NCI-H510A treated with DMSO at 0.1 percent for 48 hours (cell line): ENCODE results near the gene ACOT11.

Experiments
- DNase-seq: peaks from one replicate; lab custom pipeline; 2025; lab: John Stamatoyannopoulos, UW

ACOT11 gene

DNA sequence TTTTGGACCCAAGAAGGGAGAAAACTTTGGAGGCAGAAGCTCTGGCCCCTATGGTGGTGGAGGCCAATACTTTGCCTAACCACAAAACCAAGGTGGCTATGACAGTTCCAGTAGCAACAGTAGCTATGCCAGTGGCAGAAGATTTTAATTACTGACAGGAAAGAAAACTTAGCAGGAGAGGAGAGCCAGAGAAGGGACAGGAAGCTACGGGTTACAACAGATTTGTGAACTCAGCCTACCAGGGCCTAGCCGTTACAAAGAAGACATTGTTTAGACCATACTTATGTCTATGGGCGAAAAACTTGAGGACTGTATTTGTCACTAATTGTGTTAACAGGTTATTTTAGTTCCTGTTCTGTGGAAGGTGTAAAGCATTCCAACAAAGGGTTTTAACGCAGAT is 10.4 kb upstream of the ACOT11 start:
- no peak for DNase-seq

DNA sequence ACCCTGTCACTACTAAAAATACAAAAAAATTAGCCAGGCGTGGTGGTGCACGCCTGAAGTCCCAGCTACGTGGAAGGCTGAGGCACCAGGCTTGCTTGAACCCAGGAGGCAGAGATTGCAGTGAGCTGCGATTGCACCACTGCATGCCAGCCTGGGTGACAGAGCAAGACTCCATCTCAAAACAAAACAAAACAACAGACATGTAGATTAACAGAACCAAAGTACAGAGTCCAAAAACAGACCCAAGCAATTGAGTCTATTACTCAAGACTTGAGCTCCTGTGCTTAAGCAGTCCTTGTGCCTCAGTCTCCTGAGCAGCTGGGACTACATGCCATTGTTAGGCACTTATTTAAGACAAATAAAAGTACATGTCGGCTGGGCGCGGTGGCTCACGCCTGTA is 9.5 kb upstream of the ACOT11 start:
- no peak for DNase-seq

DNA sequence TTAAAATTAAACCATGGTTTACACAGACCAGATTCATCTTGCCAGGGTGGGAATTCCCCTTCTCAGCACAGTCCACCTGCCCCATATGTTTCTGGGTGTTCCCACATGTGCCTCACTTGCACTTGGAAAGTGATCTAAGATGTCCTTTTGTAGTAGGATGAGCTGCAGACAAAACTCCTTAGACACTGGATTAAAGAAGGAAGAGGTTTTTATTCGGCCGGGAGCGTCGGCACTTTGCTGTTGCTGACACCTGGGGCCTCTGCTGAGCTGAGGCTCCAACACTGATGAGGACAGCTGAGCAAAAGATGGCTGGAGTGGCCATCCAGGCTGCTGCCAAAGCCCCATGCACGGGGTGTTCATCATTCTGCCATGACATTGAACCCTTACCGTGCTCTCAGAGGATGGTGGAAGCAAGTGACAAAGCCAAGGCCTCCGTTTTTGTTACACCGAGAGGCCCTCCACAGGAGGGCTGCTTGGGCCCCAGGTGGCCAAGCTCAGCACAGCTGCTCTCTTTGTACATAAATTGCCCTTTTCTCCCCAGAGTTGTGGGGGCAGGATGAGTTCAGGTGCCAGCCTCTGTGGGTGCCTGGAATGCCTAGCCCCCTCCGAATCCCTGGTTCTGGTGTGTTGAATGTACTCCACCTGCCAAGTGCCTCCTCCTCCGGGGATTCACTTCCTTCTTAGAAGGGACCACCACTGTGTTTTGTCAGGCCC is 7.3 kb upstream of the ACOT11 start:
- no peak for DNase-seq

DNA sequence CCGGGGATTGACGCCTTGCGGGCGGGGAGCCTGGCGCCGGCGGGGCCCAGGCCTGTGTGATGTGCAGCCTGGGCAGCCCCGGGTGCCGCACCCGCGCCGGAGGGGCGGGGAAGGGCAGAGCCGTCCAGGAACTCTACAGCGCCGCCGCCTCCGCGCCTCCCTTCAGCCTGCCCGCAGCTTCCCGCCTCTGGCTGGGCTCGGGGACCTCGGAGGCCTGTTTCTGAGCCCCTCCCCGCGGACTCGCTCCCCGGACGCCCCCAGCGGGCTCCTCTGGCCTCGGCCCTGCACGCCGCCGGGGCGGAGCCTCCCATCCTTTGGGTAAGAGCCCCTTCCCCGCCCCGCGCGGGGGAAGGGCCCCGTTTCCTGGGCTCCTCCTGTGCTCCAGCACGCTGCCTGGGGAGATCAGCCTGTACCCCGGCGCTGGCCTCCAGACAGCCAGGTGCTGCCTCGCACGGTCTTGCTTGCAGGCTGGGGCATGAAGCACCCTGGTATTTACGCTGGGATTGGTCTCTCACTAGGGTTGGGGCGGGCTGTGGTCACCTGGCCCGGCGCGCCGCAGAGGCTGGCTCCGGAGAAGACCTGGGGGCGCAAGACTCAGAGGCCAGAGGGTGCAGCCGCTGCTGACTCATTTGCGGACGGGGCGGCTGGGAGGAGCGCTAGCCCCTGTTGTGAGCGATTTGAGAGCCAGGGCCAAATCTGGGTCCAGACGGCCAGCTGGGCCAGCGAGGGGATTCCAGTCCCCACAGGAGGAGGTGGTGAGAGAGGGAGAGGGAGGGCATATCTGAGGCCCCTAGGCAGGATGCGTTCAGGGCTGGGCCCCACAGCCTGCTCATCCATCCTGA is 5.7 kb upstream of the ACOT11 start:
- peak; percentile 90 for DNase-seq

DNA sequence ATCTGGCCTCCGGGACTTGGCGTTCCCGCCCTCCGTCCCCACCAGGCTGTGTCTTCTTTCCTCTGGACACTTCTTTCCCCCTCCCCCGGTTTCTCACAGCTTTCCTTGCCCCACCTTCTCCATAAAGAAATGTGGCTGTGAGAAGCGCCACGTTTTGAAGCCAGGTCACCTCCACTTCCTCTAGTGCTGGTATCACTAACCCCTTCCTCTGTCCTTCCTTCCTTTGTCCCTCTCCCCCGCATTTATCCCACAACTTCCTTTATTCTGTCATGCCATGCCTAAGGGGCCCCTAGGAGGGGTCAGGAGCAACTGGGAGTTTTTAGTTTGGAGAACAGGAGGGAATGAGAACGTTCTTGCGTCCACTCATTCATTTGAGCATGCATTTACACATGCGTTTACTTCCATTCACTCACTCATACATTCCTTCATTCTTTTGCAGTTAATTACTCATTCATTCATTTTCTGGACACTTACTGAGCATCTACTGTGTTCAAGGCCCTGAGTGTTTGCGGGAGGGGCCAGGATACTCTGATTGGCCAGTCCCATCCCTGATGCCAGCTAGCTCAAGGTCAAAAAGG is 5.0 kb upstream of the ACOT11 start:
- DNase-seq, result no peak

DNA sequence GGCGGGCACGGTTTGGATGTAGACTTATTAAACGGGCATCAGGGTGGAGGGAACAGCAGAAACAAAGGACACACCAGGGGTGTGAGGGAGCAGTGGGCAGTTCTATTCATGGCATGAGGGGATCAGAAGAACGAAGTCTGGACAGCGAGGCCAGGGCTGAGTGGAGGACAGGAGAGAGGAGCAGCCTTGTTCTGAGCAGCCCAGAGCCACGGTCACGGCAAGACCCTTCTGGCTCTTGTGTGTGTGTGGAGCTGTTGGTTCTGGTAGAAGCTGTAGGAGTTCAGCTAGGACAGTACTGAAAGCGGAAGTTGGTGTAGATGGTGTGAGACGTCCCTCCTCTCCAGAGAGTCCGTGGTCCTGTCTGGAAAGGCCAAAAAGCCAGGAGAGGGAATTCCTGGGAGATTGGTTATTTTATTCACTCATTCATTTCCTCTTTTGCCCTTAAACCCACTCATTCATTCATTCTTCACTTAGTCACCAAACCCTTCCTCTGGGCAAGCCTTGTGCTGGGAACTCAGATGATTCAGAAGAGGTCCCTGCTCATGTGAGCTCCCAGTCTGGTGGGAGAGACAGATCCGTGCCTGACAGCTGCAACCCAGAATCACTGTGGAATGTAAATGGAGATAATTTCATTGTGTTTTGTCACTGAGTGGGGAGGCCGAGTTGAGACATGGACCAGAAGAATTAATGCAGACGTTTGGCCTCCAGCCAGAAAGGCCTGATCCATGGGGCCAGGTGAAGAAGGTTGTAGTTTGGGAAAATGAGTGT is 4.1 kb upstream of the ACOT11 start:
- DNase-seq, result no peak

DNA sequence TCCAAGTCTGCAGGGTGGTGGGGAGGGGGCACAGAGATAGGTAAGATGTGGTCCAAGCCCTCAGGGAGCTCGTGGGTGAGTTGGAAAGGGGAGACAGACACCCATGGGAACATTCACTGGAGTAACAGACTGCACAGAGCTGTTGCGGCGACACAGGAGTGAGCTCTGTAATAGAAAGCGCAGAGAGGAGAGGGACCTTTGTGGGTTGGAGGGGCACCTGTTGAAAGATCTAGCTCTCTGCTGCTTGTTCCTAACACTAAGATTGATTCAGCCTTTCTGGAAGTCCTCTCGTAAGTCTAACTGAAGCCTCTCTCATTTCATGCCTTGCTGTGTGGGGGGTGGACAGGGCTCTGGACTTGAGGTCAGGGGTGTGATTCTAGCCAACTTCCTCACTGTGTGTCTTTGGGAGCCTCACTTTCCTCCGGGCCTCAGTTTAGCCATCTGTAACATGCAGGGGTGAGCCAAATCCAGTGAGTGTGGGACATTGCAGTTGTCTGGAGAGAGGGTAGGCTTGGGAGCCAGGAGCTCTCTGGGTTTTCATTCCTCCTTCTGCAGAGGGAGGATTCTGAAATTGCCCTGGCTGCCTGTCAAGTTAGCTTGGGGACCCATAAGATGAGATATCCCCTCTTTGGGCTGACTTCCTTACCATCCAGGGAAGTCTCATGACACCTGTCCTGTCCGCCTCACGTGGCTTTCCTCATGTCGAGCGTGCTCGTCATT is 2.0 kb upstream of the ACOT11 start:
- DNase-seq, result no peak

DNA sequence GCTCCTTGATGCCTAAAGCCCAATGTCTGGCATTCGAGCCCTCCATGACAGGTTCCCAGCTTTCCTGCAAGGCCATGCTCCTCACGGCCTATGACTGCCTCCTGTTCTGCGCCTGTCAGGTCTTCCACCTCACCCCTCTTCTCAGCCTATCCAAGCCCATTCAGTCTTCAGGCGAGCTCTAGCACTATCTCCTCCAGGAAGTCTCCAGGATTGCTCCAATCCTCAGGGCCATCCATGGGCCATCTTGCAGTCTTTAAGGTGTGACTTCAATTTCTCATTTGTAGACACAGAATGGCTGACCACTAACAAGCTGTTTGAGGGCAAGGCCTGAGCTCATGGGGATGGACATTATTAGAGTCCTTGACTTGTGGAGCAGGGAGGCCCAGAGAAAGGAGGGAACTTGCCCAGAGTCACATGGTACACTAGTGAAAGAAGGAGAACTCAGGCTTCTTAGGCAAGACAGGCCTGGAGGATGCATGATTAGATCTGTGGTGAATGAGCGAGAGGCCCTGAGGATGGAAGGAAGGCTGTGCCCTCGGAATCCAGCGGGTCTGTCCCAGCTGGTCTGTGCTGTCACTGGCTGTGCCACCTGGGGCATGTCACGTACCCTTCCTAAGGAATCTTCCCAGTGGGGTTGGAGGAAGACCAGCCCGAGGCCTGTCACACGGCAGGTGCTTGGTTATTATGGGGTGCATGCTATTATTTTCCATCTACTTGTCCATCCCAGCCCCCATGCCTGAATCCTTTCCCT is 1.2 kb upstream of the ACOT11 start:
- DNase-seq, result no peak

DNA sequence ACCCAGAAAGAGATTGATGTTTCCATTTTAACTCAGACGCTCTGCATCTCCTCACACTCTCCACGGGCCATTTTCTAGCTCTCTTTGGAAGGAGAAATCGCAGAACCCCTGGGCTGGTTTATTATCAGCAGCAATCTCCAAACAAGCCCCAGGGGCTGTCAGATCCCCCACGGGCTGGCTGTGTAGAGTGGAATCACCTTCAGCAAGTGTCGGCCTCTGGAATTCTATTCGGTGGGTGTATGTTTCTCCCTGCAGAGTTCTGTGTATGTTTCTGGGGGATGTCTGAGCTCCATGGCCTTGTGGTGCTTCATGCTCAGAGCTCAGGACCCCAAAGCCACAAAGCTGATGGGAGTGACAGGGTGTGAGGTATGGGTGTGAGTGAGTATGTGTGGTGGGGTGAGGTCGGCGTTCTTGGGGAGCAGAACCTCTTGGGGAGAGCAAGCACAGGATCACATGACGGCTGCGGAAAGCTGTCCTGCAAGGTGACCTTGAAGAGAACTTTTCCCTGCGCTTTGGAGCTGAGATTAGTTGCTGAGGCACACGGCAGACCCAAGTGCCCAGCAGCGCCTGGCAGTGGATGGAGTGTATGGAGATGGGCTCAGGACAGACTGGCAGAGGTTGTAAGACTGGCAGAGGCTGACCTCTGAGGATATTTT is 489 bp downstream of the ACOT11 start:
- DNase-seq, result no peak

DNA sequence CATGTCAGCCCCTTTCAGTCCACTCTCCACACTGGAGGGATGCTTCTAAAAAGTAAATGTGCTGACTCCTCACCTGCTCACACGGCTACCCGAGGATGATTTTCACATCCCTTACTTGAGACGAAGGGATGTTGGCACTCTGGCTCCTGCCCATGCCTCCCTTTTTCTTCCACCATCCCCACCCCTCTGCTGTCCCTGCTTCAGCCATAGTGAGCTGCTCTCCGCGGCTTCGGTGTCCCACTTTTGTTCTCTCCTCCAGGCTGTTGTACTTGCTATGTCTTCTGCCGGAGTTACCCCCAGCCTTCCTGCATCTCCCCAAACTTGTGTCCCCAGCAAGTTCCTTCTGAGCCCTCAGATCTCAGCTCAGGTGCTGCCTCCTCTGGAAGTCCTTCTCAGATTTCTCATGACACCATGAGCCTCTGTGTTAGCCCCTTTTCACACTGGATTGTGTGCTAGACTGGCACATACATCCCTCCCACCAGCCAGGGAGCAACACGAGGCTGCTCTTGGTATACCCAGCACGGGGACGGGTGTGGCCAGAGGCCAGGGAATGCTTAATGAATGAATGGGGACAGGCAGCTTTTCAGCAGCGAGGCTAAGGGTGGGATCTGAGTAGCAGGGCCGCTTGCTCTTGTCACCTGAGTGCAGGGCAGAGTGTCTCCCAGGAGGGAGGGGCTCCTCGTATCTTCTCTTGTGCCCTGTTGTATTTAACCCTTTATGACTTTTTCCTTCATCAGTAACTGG is 1.3 kb downstream of the ACOT11 start:
- DNase-seq, result no peak

DNA sequence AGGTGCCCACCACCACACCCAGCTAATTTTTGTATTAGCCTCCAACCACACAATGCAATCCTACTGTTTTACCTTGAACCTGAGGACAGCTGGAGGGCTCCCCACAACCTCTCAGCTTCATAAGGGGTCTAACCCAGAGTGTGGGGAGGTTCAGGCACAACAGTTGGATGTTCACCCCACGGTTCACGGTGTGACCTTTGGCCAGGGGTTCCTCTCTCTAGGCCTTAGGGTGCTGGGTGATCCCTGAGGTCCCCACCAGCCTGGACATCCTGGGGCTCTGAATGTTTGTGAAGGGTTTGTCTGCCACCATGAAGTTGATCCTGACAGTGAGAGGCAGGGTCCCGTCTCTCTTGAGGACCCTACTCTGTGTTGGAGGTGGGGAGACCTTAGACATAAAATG is 3.9 kb downstream of the ACOT11 start:
- no peak for DNase-seq

DNA sequence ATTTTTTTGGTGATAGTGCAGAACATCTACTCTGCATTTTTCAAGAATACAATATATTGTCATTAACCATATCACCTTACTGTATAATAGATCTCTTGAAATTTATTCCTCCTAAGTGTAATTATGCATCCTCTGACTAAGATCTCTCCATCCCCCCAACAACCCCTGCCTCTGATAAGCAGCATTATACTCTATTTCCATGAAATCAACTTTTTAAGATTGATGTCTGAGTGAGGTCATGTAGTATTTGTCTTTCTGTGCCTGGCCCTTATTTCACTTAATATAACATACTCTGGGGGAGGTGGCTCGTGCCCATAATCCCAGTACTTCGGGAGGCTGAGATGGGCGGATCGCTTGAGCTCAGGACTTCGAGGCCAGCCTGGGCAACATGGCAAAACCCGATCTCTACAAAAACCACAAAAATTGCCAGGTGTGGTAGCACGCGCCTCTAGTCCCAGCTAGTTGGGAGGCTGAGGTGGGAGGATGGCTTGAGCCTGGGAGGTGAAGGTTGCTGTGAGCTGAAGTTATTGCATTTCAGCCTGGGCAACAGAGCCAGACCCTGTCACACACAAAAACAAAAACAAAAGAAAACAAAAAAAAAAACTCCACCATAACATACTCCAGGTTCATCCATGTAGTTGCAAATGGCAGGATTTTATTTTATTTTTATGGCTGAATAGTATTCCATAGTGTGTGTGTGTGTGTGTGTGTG is 5.7 kb downstream of the ACOT11 start:
- DNase-seq, result no peak

DNA sequence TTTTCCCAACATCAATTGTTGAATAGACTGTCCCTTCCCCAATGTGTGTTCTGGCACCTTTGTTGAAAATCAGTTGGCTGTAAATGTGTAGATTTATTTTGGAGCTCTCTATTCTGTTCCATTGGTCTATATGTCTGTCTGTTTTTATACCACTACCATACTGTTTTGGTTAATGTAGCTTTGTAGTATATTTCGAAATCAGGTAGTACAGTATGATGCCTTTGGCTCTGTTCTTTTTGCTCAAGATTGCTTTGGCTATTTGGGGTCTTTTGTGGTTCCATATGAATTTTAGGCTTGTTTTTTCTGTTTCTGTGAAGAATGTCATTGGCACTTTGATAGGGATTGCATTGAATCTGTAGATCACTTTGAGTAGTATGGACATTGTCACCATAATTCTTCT is 8.1 kb downstream of the ACOT11 start:
- DNase-seq, result no peak

DNA sequence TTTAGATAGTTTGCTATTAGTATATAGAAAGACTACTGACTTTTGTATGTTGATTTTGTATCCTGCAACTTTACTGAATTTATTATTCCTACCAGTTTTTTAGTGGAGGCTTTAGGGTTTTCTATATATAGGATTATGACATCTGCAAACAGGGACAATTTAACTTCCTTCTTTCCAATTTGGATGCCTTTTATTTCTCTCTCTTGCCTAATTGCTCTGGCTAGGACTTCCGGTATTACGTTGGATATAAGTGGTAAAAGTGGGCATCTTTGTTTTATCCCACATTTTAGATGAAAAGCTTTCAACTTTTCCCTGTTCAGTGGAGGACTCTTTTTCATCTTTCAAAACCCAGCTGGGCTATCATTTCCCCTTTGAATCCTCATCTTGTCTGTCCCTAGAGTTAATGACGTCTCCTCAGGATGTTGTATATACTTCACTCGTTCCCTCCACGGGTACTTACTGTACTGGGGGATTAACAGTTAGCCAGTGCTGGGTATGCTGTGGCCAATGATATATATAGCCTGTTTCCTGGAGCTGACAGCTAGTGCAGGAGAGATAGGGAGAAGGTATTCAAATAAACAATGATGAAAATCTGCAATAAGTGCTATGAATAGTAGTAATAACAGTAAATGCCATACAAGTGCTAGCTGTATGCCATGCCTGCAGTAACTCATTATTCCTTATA is 9.8 kb downstream of the ACOT11 start:
- no peak for DNase-seq

DNA sequence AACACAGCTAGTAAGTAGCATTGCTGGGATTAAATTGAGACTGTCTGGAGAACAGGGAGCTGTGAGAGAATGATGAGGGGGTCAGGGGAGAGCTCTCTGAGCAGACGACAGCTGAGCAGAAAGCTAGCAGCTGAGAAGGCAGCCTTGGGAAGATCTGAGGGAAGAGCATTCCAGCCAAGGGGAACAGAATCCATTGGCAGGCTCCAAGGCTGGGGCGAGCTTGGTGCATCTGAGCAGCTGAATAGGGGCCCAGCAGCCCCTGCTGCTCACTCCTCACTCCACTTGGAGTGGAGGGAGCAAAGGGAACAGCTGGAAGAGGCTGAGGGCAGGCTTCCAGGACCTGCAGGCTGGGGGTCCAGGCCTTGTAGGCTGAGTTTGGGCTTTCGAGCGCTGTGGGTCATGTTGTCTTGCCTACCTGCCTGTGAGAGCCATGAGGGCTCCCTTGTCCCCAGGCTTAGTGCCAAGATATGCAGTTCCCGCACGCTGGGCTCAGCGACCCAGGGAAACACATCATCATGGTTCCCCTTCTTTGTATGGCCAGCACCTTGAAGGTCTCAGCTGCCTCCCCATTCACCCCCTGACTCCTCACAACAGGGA is 10.5 kb downstream of the ACOT11 start:
- no peak for DNase-seq

DNA sequence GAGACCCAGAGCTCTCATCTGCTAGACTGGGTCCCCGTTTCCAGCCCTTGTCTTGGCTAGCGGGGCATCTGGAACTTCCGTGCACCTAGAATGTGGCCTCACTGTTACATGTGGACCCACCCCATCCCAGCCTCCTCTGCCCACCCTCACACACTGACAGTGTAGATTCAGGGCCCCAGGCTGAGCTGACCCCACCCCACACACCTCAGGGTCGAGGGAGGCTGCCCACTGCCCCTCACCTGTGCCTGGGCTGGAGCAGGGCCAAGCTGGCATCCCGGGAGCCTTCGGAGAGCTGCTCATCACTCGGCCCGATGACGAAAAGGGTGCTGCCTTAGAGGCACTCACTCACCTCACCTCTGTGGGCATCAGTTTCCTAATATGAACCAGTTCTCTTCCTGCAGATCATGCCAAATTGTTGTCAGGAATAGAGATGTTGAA is 11.1 kb downstream of the ACOT11 start:
- DNase-seq, result no peak

DNA sequence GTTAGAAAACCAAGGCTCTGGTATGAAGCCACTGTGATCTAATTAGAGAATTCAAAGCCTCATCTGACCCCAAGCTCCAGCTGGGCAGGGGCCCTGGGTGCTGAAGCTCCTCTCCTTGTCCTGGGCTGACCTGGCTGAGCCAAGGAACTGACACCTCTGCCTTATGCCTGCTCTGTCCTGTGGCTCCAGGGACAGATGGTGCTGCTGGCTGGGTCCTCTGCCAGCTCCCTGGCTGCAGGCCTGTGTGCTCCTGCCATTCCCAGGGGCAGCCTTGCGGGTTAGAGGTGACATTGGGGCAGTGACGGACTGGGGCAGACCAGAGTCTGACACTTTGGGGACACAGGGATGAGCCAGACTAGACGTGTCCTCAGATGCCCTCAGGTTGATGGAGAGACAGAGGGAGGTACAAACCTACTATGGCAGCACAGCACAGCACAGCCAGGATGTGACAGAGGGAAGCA is 11.8 kb downstream of the ACOT11 start:
- DNase-seq, result no peak
